ENCODE data around the gene ARF1. TPM values are rescaled to one million over a fixed set of nuclear protein-coding genes. Genes with fewer than 3 reads are reported as not detected.
A peak's percentile ranks its signal among the peaks of the same experiment; 100 is the strongest.

Gene ARF1
- total RNA-seq, 1 experiment from 2014 or later, result 326 TPM

- Histone ChIP-seq H3K27me3 (ENCODE audit: control insufficient read depth, insufficient read depth, low read length) (peaks cover 63% of the 10 kb centered on the region), H3K36me3 (replicated peaks; ENCODE audit: control insufficient read depth, insufficient read depth, low read length) (no peaks in the 10 kb centered on the region), H3K4me3 (ENCODE audit: insufficient read depth, low read depth, low read length) (no peak overlapping the region)
- DNase-seq, result no peak
Measured at GRCh38 chr1:228071839-228072657, 10.5 kb upstream of the ARF1 start.

GRCh38 chr1:228072658-228073043 is 9.9 kb upstream of the ARF1 start:
- peaks cover 63% of the 10 kb centered on the region for H3K27me3 ChIP-seq (ENCODE audit: control insufficient read depth, insufficient read depth, low read length)
- no peak overlapping the region for H3K4me3 ChIP-seq (ENCODE audit: insufficient read depth, low read depth, low read length)
- no peak for DNase-seq
- no peaks in the 10 kb centered on the region for H3K36me3 ChIP-seq (replicated peaks; ENCODE audit: control insufficient read depth, insufficient read depth, low read length)

- Histone ChIP-seq H3K4me3 (ENCODE audit: insufficient read depth, low read depth, low read length) (no peak overlapping the region), H3K36me3 (replicated peaks; ENCODE audit: control insufficient read depth, insufficient read depth, low read length) (no peaks in the 10 kb centered on the region), H3K27me3 (ENCODE audit: control insufficient read depth, insufficient read depth, low read length) (peaks cover 67% of the 10 kb centered on the region)
- no peak for DNase-seq
Measured at GRCh38 chr1:228073061-228073856, 9.2 kb upstream of the ARF1 start.

- Histone ChIP-seq H3K4me3 (ENCODE audit: insufficient read depth, low read depth, low read length) (no peak overlapping the region), H3K27me3 (ENCODE audit: control insufficient read depth, insufficient read depth, low read length) (peaks cover 67% of the 10 kb centered on the region), H3K36me3 (replicated peaks; ENCODE audit: control insufficient read depth, insufficient read depth, low read length) (no peaks in the 10 kb centered on the region)
- peak; percentile 89 for DNase-seq
Measured at GRCh38 chr1:228073857-228074545, 8.5 kb upstream of the ARF1 start.

GRCh38 chr1:228074954-228075730 is 7.4 kb upstream of the ARF1 start:
- H3K27me3 ChIP-seq (ENCODE audit: control insufficient read depth, insufficient read depth, low read length), result peaks cover 66% of the 10 kb centered on the region
- DNase-seq, result no peak
- H3K36me3 ChIP-seq (replicated peaks; ENCODE audit: control insufficient read depth, insufficient read depth, low read length), result no peaks in the 10 kb centered on the region
- no peak overlapping the region for H3K4me3 ChIP-seq (ENCODE audit: insufficient read depth, low read depth, low read length)

- Histone ChIP-seq H3K4me3 (ENCODE audit: insufficient read depth, low read depth, low read length) (no peak overlapping the region), H3K36me3 (replicated peaks; ENCODE audit: control insufficient read depth, insufficient read depth, low read length) (no peaks in the 10 kb centered on the region), H3K27me3 (ENCODE audit: control insufficient read depth, insufficient read depth, low read length) (peaks cover 62% of the 10 kb centered on the region)
- no peak for DNase-seq
Measured at GRCh38 chr1:228075801-228076271, 6.7 kb upstream of the ARF1 start.

- H3K4me3 ChIP-seq (ENCODE audit: insufficient read depth, low read depth, low read length), result no peak overlapping the region
- no peaks in the 10 kb centered on the region for H3K36me3 ChIP-seq (replicated peaks; ENCODE audit: control insufficient read depth, insufficient read depth, low read length)
- H3K27me3 ChIP-seq (ENCODE audit: control insufficient read depth, insufficient read depth, low read length), result peaks cover 57% of the 10 kb centered on the region
- no peak for DNase-seq
Measured at GRCh38 chr1:228076796-228077430, 5.6 kb upstream of the ARF1 start.

- Histone ChIP-seq H3K4me3 (ENCODE audit: insufficient read depth, low read depth, low read length) (no peak overlapping the region), H3K36me3 (replicated peaks; ENCODE audit: control insufficient read depth, insufficient read depth, low read length) (no peaks in the 10 kb centered on the region), H3K27me3 (ENCODE audit: control insufficient read depth, insufficient read depth, low read length) (peaks cover 48% of the 10 kb centered on the region)
- DNase-seq, result no peak
Measured at GRCh38 chr1:228077565-228078330, 4.8 kb upstream of the ARF1 start.

GRCh38 chr1:228079013-228079412 is 3.5 kb upstream of the ARF1 start:
- peaks cover 39% of the 10 kb centered on the region for H3K27me3 ChIP-seq (ENCODE audit: control insufficient read depth, insufficient read depth, low read length)
- no peaks in the 10 kb centered on the region; the same call in 1 of the 2 replicates for H3K36me3 ChIP-seq (replicated peaks; ENCODE audit: control insufficient read depth, insufficient read depth, low read length)
- H3K4me3 ChIP-seq (ENCODE audit: insufficient read depth, low read depth, low read length), result no peak overlapping the region
- no peak for DNase-seq

- Histone ChIP-seq H3K4me3 (ENCODE audit: insufficient read depth, low read depth, low read length) (no peak overlapping the region), H3K27me3 (ENCODE audit: control insufficient read depth, insufficient read depth, low read length) (peaks cover 34% of the 10 kb centered on the region), H3K36me3 (replicated peaks; ENCODE audit: control insufficient read depth, insufficient read depth, low read length) (no peaks in the 10 kb centered on the region; the same call in 1 of the 2 replicates)
- DNase-seq, result no peak
Measured at GRCh38 chr1:228079601-228080263, 2.8 kb upstream of the ARF1 start.

- H3K36me3 ChIP-seq (replicated peaks; ENCODE audit: control insufficient read depth, insufficient read depth, low read length), result no peaks in the 10 kb centered on the region; the same call in 1 of the 2 replicates
- DNase-seq, result no peak
- peak overlapping the region; percentile 100 for H3K4me3 ChIP-seq (ENCODE audit: insufficient read depth, low read depth, low read length)
- H3K27me3 ChIP-seq (ENCODE audit: control insufficient read depth, insufficient read depth, low read length), result peaks cover 21% of the 10 kb centered on the region
Measured at GRCh38 chr1:228081144-228081543, 1.4 kb upstream of the ARF1 start.

GRCh38 chr1:228081578-228082213 is 812 bp upstream of the ARF1 start:
- DNase-seq, result peak; percentile 89
- Histone ChIP-seq H3K27me3 (ENCODE audit: control insufficient read depth, insufficient read depth, low read length) (peaks cover 19% of the 10 kb centered on the region), H3K4me3 (ENCODE audit: insufficient read depth, low read depth, low read length) (peak overlapping the region; percentile 100), H3K36me3 (replicated peaks; ENCODE audit: control insufficient read depth, insufficient read depth, low read length) (no peaks in the 10 kb centered on the region; the same call in 1 of the 2 replicates)

Measured in H7 (cell line).